ENCODE measurements around the gene SMIM1. TPM values are rescaled to one million over a fixed set of nuclear protein-coding genes. Genes with fewer than 3 reads are reported as not detected.

The SMIM1 gene
- polyA plus RNA-seq, 2 of the 4 experiments (the other 2 are of a cell fraction): 0.67 to 1.1 TPM

DNA sequence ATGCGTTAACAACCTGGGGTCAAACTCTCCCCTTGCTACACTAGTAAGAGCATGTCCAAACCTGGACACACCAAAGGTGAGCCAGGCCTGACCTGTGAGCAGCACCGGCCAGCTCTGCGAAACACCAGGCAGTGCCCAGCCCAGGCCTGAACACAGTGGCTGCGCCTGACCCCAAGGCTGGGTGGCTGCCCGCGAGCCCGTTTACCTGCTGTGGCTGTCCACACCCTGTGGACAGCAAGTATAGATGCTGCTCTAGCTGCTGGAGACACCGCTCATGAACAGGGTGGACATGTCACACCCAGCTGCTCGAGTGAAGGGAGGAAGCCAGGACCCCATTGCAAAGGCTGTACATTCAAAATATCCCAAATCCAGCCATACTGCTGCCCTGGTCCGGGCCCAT lies 27.9 kb upstream of the SMIM1 start:
- TF ChIP-seq FOSB (CRISPR knock-in tag; IDR thresholded peaks at IDR 0.05): no peak
- no peak for TF ChIP-seq NFE2L2 (conservative IDR thresholded peaks at IDR 0.05; ENCODE audit: low read length)
- TF ChIP-seq, protein P1, sequence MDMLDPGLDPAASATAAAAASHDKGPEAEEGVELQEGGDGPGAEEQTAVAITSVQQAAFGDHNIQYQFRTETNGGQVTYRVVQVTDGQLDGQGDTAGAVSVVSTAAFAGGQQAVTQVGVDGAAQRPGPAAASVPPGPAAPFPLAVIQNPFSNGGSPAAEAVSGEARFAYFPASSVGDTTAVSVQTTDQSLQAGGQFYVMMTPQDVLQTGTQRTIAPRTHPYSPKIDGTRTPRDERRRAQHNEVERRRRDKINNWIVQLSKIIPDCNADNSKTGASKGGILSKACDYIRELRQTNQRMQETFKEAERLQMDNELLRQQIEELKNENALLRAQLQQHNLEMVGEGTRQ (IDR thresholded peaks at IDR 0.05): no peak
- no peak for TF ChIP-seq ZC3H11A (IDR thresholded peaks at IDR 0.05)
- no peak for TF ChIP-seq CBX2 (IDR thresholded peaks at IDR 0.05; ENCODE audit: borderline replicate concordance, low read depth)
- TF ChIP-seq, protein P2, sequence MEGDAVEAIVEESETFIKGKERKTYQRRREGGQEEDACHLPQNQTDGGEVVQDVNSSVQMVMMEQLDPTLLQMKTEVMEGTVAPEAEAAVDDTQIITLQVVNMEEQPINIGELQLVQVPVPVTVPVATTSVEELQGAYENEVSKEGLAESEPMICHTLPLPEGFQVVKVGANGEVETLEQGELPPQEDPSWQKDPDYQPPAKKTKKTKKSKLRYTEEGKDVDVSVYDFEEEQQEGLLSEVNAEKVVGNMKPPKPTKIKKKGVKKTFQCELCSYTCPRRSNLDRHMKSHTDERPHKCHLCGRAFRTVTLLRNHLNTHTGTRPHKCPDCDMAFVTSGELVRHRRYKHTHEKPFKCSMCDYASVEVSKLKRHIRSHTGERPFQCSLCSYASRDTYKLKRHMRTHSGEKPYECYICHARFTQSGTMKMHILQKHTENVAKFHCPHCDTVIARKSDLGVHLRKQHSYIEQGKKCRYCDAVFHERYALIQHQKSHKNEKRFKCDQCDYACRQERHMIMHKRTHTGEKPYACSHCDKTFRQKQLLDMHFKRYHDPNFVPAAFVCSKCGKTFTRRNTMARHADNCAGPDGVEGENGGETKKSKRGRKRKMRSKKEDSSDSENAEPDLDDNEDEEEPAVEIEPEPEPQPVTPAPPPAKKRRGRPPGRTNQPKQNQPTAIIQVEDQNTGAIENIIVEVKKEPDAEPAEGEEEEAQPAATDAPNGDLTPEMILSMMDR (IDR thresholded peaks at IDR 0.05): no peak
- TF ChIP-seq HEYL (CRISPR knock-in tag; IDR thresholded peaks at IDR 0.05): no peak
- no peak for TF ChIP-seq TFCP2L1 (CRISPR knock-in tag; IDR thresholded peaks at IDR 0.05)
- no peak for TF ChIP-seq JUN (IDR thresholded peaks at IDR 0.05)
- TF ChIP-seq, protein P3, sequence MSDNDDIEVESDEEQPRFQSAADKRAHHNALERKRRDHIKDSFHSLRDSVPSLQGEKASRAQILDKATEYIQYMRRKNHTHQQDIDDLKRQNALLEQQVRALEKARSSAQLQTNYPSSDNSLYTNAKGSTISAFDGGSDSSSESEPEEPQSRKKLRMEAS (IDR thresholded peaks at IDR 0.05): no peak
- no peak for TF ChIP-seq KDM5A (IDR thresholded peaks at IDR 0.05)
- TF ChIP-seq GATA3 (IDR thresholded peaks at IDR 0.05; ENCODE audit: borderline replicate concordance): no peak
- TF ChIP-seq POLR2A (IDR thresholded peaks at IDR 0.05; ENCODE audit: low read length): no peak
- TF ChIP-seq NPAS2 (CRISPR knock-in tag; IDR thresholded peaks at IDR 0.05; ENCODE audit: borderline replicate concordance): no peak
- no peak for TF ChIP-seq NR3C1 (IDR thresholded peaks at IDR 0.05)
- TF ChIP-seq, protein P4, sequence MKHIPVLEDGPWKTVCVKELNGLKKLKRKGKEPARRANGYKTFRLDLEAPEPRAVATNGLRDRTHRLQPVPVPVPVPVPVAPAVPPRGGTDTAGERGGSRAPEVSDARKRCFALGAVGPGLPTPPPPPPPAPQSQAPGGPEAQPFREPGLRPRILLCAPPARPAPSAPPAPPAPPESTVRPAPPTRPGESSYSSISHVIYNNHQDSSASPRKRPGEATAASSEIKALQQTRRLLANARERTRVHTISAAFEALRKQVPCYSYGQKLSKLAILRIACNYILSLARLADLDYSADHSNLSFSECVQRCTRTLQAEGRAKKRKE (CRISPR knock-in tag; IDR thresholded peaks at IDR 0.05; ENCODE audit: low read depth): no peak
- TF ChIP-seq EP300 (IDR thresholded peaks at IDR 0.05): no peak
- TF ChIP-seq, protein P5, sequence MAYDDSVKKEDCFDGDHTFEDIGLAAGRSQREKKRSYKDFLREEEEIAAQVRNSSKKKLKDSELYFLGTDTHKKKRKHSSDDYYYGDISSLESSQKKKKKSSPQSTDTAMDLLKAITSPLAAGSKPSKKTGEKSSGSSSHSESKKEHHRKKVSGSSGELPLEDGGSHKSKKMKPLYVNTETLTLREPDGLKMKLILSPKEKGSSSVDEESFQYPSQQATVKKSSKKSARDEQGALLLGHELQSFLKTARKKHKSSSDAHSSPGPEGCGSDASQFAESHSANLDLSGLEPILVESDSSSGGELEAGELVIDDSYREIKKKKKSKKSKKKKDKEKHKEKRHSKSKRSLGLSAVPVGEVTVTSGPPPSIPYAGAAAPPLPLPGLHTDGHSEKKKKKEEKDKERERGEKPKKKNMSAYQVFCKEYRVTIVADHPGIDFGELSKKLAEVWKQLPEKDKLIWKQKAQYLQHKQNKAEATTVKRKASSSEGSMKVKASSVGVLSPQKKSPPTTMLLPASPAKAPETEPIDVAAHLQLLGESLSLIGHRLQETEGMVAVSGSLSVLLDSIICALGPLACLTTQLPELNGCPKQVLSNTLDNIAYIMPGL (CRISPR knock-in tag; IDR thresholded peaks at IDR 0.05; ENCODE audit: borderline replicate concordance): no peak
- no peak overlapping the region for H3K4me2 ChIP-seq
- FAIRE-seq (no peak), ATAC-seq (no peak), DNase-seq (ENCODE audit: low read depth in 1 of 2, low spot score in 1 of 2) (no peak)
- H3K9me3 ChIP-seq: no peaks in the 10 kb centered on the region
- POLR2A ChIA-PET: no interaction called here
- WGBS (ENCODE audit: missing lambda C conversion rate): 84% methylated on average over 4 of the region's 10 CpGs
- peaks cover 5% of the 10 kb centered on the region; the same call in 2 of the 3 replicates for H3K4me1 ChIP-seq
- no peak overlapping the region for H3K27ac ChIP-seq
- H3K4me3 ChIP-seq: no peak overlapping the region
- CTCF ChIA-PET: no interaction called here

DNA sequence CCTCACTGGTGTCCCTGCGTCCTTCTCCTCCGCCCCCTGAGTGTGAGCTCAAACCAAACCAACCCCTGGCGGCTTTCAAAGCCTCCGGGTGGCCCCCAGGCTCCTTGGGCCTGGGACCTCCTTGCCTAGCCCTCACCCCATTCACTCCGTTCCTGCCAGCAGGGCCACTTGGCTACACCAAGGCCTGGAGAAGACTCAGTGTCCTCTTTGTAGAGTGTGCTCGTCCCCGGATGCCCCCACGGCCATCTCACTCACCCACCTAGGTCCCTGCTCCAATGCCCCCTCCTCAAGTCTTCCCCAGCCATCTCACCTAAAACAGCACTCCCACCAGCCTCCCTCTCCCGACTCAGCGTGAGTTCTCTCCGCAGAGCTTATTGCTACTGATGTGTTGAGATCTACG lies 27.5 kb upstream of the SMIM1 start:
- no peak overlapping the region for H3K4me3 ChIP-seq
- H3K4me2 ChIP-seq: no peak overlapping the region
- no peak overlapping the region for H3K27ac ChIP-seq
- CTCF ChIA-PET: no interaction called here
- FAIRE-seq (no peak), DNase-seq (ENCODE audit: low read depth in 1 of 2, low spot score in 1 of 2) (no peak), ATAC-seq (no peak)
- WGBS (ENCODE audit: missing lambda C conversion rate): 98% methylated on average over 9 of the region's 12 CpGs
- H3K9me3 ChIP-seq: no peaks in the 10 kb centered on the region
- peaks cover 5% of the 10 kb centered on the region; the same call in 2 of the 3 replicates for H3K4me1 ChIP-seq
- POLR2A ChIA-PET: no interaction called here
- TF ChIP-seq, protein P1 (IDR thresholded peaks at IDR 0.05): no peak
- no peak for TF ChIP-seq KDM5A (IDR thresholded peaks at IDR 0.05)
- no peak for TF ChIP-seq POLR2AphosphoS2 (conservative IDR thresholded peaks at IDR 0.05; ENCODE audit: low read length)
- no peak for TF ChIP-seq NR3C1 (IDR thresholded peaks at IDR 0.05)
- TF ChIP-seq, protein P6, sequence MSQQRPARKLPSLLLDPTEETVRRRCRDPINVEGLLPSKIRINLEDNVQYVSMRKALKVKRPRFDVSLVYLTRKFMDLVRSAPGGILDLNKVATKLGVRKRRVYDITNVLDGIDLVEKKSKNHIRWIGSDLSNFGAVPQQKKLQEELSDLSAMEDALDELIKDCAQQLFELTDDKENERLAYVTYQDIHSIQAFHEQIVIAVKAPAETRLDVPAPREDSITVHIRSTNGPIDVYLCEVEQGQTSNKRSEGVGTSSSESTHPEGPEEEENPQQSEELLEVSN (IDR thresholded peaks at IDR 0.05; ENCODE audit: borderline replicate concordance, low read depth): no peak
